ENCODE measurements around the gene TIMM17A.
"Not testable (repeated sequence)": the region's sequence is repeated elsewhere in the genome, so short reads cannot be mapped to it uniquely, and the experiment has no call there.

TIMM17A gene

GRCh38 chr1:201941420-201942128 lies 13.7 kb upstream of the TIMM17A start:
- FAIRE-seq: no peak

GRCh38 chr1:201942129-201942495 lies 13.2 kb upstream of the TIMM17A start:
- no peak for FAIRE-seq

- FAIRE-seq: no peak
Measured at GRCh38 chr1:201944002-201944401, 11.3 kb upstream of the TIMM17A start.

GRCh38 chr1:201944639-201945038 lies 10.7 kb upstream of the TIMM17A start:
- FAIRE-seq: no peak

GRCh38 chr1:201945157-201945556 lies 10.1 kb upstream of the TIMM17A start:
- no peak for FAIRE-seq

- FAIRE-seq: no peak
Measured at GRCh38 chr1:201945863-201946223, 9.5 kb upstream of the TIMM17A start.

GRCh38 chr1:201946224-201946908 lies 8.9 kb upstream of the TIMM17A start, which contains the start of gene LMOD1:
Gene LMOD1 (minus strand): TSS chr1:201946548. CDS start chr1:201946340, 208 bp downstream.
- no peak for FAIRE-seq

- no peak for FAIRE-seq
Measured at GRCh38 chr1:201947697-201948008, 7.7 kb upstream of the TIMM17A start.

- FAIRE-seq: no peak
Measured at GRCh38 chr1:201949491-201949890, 5.8 kb upstream of the TIMM17A start.

GRCh38 chr1:201954263-201955008 lies 867 bp upstream of the TIMM17A start:
- no peak for FAIRE-seq

GRCh38 chr1:201955729-201956143 lies 433 bp downstream of the TIMM17A start:
- no peak for FAIRE-seq

GRCh38 chr1:201958348-201958747 lies 3.0 kb downstream of the TIMM17A start:
- no peak for FAIRE-seq

- FAIRE-seq: not testable (repeated sequence)
Measured at GRCh38 chr1:201962382-201962781, 7.1 kb downstream of the TIMM17A start.

- FAIRE-seq: no peak
Measured at GRCh38 chr1:201964261-201964660, 9.0 kb downstream of the TIMM17A start.

- FAIRE-seq: no peak
Measured at GRCh38 chr1:201966171-201966570, 10.9 kb downstream of the TIMM17A start.

- FAIRE-seq: no peak
Measured at GRCh38 chr1:201968202-201968925, 13.1 kb downstream of the TIMM17A start.

GRCh38 chr1:201970334-201971159 lies 15.2 kb downstream of the TIMM17A start:
- no peak for FAIRE-seq

GRCh38 chr1:201982082-201982622 lies 26.8 kb downstream of the TIMM17A start:
- no peak for FAIRE-seq

GRCh38 chr1:201982623-201983379 lies 27.5 kb downstream of the TIMM17A start, which contains the start of gene RNPEP:
Gene RNPEP (plus strand): TSS chr1:201982648. CDS start chr1:201982667, 19 bp downstream.
- no peak for FAIRE-seq

- FAIRE-seq: no peak
Measured at GRCh38 chr1:201983380-201983805, 28.1 kb downstream of the TIMM17A start.

GRCh38 chr1:201984446-201984845 lies 29.1 kb downstream of the TIMM17A start:
- FAIRE-seq: no peak

Measured in A204.1 (cell line).